ENCODE measurements around the gene PTTG2. TPM values are rescaled to one million over a fixed set of nuclear protein-coding genes. Genes with fewer than 3 reads are reported as not detected.
"Not testable (repeated sequence)": the region's sequence is repeated elsewhere in the genome, so short reads cannot be mapped to it uniquely, and the experiment has no call there.

Gene PTTG2
- not detected in 2 replicates for total RNA-seq (2014; rRNA removed; shearing (Covaris generic))

GRCh38 chr4:37960098-37960497 lies at the start of gene PTTG2:
TSS of gene PTTG2 (plus strand) at chr4:37960398. CDS start at chr4:37960435, 37 bp downstream.
- DNase-seq (ENCODE audit: low spot score), result no peak

GRCh38 chr4:37914539-37914938 lies 45.7 kb upstream of the PTTG2 start:
- no peak for DNase-seq (ENCODE audit: low spot score)

GRCh38 chr4:37917388-37917787 lies 42.8 kb upstream of the PTTG2 start:
- no peak for DNase-seq (ENCODE audit: low spot score)

GRCh38 chr4:37918653-37919052 lies 41.5 kb upstream of the PTTG2 start:
- no peak for DNase-seq (ENCODE audit: low spot score)

- DNase-seq (ENCODE audit: low spot score), result peak; percentile 34
Observed at GRCh38 chr4:37922328-37922727, 37.9 kb upstream of the PTTG2 start.

- not testable (repeated sequence) for DNase-seq (ENCODE audit: low spot score)
Observed at GRCh38 chr4:37923089-37923488, 37.1 kb upstream of the PTTG2 start.

GRCh38 chr4:37924946-37925345 lies 35.3 kb upstream of the PTTG2 start:
- no peak for DNase-seq (ENCODE audit: low spot score)

GRCh38 chr4:37927434-37927833 lies 32.8 kb upstream of the PTTG2 start:
- DNase-seq (ENCODE audit: low spot score), result no peak

GRCh38 chr4:37928426-37929416 lies 31.5 kb upstream of the PTTG2 start:
- DNase-seq (ENCODE audit: low spot score), result no peak

- no peak for DNase-seq (ENCODE audit: low spot score)
Observed at GRCh38 chr4:37934096-37934495, 26.1 kb upstream of the PTTG2 start.

GRCh38 chr4:37934609-37935008 lies 25.6 kb upstream of the PTTG2 start:
- no peak for DNase-seq (ENCODE audit: low spot score)

- no peak for DNase-seq (ENCODE audit: low spot score)
Observed at GRCh38 chr4:37935026-37935425, 25.2 kb upstream of the PTTG2 start.

- DNase-seq (ENCODE audit: low spot score), result no peak
Observed at GRCh38 chr4:37936889-37937498, 23.2 kb upstream of the PTTG2 start.

- no peak for DNase-seq (ENCODE audit: low spot score)
Observed at GRCh38 chr4:37938208-37938607, 22.0 kb upstream of the PTTG2 start.

GRCh38 chr4:37946503-37947179 lies 13.6 kb upstream of the PTTG2 start:
- no peak for DNase-seq (ENCODE audit: low spot score)

GRCh38 chr4:37948542-37948941 lies 11.7 kb upstream of the PTTG2 start:
- DNase-seq (ENCODE audit: low spot score), result no peak

GRCh38 chr4:37949636-37950426 lies 10.4 kb upstream of the PTTG2 start:
- DNase-seq (ENCODE audit: low spot score), result no peak

GRCh38 chr4:37951461-37952352 lies 8.5 kb upstream of the PTTG2 start:
- no peak for DNase-seq (ENCODE audit: low spot score)

- DNase-seq (ENCODE audit: low spot score), result no peak
Observed at GRCh38 chr4:37953156-37953555, 7.0 kb upstream of the PTTG2 start.

- DNase-seq (ENCODE audit: low spot score), result peak; percentile 41
Observed at GRCh38 chr4:37953620-37954293, 6.4 kb upstream of the PTTG2 start.

Data from H4 (cell line).